Left forelimb (tissue), 1 donor: ENCODE measurements around the gene PLEK2.
"Not testable (repeated sequence)": the region's sequence is repeated elsewhere in the genome, so short reads cannot be mapped to it uniquely, and the experiment has no call there.

Experiments used
- DNase-seq: peaks from one replicate; pipeline ENCODE4 v3.0.0-alpha.2; 2018; ENCODE audit warnings: low spot score

The PLEK2 gene, protein sequence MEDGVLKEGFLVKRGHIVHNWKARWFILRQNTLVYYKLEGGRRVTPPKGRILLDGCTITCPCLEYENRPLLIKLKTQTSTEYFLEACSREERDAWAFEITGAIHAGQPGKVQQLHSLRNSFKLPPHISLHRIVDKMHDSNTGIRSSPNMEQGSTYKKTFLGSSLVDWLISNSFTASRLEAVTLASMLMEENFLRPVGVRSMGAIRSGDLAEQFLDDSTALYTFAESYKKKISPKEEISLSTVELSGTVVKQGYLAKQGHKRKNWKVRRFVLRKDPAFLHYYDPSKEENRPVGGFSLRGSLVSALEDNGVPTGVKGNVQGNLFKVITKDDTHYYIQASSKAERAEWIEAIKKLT

GRCh38 chr14:67411820-67412421 is at the start of gene PLEK2:
Gene PLEK2 (minus strand): TSS chr14:67412165. CDS start chr14:67412059, 106 bp downstream.
- no peak for DNase-seq

GRCh38 chr14:67461341-67461985 is 49.5 kb upstream of the PLEK2 start:
- DNase-seq: no peak

DNA sequence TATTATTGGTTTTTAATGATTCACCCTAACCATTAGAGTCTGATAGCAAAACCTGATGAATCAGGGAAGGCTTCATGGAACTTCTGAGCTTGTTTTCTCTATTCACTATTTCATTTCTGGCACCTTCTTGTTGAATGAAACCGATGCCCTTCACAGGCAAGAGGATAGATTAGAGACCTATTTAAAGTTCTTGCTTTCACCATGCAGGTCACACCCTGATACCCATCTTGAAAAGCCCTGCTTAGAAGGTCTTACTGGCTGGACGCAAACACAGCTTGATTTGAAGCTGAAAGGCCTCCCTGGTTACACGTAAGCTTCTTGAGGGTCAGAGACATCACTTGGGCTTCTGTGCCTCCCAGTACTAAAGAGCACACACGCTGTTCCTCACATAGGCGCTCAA is 47.4 kb upstream of the PLEK2 start:
- DNase-seq: no peak

GRCh38 chr14:67457782-67458181 is 45.8 kb upstream of the PLEK2 start:
- no peak for DNase-seq

DNA sequence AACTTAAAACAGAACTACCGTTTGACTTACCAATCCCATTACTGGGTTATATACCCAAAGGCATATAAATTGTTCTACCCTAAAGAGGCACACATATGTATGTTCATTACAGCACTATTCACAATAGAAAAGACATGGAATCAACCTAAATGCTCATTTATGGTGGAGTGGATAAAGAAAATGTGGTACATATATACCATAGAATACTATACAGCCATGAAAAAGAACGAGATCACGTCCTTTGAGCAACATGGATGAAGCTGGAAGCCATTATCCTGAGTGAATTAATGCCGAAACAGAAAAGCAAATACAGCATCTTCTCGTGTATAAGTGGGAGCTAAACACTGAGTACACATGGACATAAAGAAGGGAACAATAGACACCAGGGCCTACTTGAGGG is 44.8 kb upstream of the PLEK2 start:
- DNase-seq: no peak

DNA sequence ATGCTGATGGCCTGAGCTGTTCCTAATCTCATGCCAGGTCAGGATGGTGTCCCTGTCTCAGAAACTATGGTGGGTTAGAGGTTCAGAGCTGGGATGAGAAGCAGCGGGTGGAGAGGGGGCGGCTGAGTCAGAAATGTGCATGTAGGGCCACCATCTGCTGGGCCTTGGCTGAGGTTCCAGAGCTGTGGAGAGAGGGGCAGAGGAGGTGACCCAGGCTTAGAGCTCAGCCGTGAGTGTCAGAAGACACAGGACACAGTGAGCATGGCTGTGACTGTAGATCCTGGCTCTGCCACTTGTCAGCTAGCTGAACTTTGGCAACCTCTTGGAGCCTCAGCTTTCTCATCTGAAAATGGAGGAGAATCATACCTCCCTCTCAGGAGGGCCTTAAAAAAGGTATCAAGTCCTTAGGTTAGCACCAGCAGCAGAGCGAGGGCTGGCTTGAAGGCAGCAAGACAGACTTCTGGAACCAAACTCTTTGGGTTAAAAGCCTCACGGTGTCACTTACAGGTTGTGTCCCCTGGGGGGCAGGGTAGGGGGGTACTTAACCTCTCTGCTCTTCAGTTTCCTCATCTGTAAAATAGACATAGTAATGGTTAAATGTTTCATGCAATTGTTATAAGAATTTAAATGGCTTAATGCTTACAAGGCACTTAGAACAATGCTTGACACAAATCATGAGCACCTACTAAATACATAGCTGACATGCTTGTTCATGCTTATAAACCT is 41.8 kb upstream of the PLEK2 start:
- no peak for DNase-seq

DNA sequence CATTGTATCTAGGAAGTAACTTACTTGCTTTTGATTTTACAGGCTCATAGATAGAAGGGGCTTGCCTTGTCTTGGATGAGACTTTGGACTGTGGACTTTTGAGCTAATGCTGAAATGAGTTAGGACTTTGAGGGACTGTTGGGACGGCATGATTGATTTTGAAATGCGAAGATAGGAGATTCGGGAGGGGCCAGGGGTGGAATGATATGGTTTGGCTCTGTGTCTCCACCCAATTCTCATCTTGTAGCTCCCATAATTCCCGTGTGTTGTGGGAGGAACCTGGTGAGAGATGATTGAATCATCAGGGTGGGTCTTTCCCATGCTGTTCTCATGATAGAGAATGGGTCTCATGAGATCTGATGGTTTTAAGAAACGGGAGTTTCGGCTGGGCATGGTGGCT is 39.7 kb upstream of the PLEK2 start:
- not testable (repeated sequence) for DNase-seq

GRCh38 chr14:67449096-67449495 is 37.1 kb upstream of the PLEK2 start:
- no peak for DNase-seq

GRCh38 chr14:67447033-67447381 is 35.0 kb upstream of the PLEK2 start:
- DNase-seq: no peak

DNA sequence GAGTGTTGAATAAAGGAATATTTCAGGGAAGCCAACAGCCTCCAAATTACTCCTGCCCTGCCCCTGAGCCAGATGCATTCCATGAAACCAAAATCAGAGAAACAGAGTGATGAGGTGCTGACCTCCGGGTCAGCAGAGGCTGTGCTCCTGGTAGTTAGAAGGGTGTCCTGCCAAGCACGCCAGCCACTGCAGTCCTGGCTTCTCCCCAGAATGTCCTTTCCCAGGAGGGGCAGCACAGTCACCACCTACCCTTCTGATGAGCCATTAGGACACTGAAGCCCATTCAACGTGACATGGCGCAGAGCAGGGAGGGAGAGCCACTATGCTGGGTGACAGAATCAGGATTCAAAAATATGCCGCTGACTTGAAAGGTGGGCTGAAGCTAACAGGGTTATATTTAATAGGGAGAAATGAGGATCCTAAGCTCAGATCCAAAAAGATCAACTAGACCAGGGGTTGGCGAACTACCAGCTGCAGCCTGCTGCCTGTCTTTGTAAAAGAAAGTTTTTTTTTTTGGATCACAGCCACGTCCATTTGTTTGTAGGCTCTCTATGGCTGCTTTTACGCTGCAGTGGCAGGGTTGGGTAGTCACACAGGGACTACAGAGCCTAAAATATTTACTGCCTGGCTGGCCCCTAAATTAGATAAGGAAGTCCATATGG is 34.5 kb upstream of the PLEK2 start:
- no peak for DNase-seq

DNA sequence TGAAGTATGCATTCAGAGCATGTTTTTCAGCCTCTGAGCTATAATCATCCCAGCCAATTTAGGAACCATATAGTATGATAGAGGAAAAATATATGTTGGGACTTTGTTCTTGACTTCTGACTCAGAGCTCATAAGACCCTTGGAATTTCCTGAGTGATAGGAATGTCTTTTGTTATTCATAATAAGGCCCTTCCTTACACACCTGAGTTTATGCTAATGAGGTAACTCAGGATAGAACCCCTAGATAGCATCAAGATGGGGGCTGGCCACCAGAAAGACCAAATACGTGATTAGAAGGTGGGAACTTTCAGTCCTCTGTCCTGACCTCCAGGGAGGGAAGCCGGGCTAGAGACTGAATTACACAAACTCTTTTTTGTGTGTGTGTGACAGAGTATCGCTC is 32.4 kb upstream of the PLEK2 start:
- no peak for DNase-seq

GRCh38 chr14:67442139-67442906 is 30.4 kb upstream of the PLEK2 start:
- no peak for DNase-seq

DNA sequence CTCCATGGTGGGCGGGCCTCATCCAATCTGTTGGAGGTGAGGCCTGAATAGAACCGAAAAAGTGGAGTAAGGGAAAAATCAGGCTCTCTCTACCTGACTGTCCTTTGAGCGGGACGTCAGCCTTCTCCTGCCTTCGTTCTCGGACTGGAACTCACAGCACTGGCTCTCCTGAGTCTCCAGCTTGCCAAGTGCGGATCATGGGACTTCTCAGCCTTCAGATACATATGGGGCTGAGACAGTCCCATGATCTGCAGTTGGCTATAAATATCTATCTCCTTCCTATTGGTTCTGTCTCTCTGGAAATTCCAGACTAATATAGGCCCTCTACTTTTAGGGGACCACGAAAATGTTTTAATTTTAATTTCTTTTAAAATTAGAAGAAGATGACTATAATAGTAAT is 29.7 kb upstream of the PLEK2 start:
- no peak for DNase-seq

- DNase-seq: no peak
Measured at GRCh38 chr14:67441256-67441655, 29.3 kb upstream of the PLEK2 start.

DNA sequence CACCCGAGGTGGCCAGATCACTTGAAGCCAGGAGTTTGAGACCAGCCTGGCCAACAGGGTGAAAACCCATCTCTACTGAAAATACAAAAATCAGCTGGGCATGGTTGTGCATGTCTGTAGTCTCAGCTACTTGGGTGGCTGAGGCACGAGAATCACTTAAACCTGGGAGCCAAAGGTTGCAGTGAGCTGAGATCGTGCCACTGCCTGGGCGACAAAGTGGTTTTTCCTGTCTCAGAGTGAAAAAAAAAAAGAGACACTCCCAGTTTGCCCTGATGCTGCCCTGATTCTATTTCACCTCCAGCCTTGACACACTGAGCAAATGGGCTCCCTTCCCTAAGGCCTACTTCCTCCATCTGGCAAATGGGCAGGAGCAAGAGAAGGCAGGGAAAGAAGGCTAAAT is 28.5 kb upstream of the PLEK2 start:
- no peak for DNase-seq

- no peak for DNase-seq
Measured at GRCh38 chr14:67438969-67439368, 27.0 kb upstream of the PLEK2 start.

DNA sequence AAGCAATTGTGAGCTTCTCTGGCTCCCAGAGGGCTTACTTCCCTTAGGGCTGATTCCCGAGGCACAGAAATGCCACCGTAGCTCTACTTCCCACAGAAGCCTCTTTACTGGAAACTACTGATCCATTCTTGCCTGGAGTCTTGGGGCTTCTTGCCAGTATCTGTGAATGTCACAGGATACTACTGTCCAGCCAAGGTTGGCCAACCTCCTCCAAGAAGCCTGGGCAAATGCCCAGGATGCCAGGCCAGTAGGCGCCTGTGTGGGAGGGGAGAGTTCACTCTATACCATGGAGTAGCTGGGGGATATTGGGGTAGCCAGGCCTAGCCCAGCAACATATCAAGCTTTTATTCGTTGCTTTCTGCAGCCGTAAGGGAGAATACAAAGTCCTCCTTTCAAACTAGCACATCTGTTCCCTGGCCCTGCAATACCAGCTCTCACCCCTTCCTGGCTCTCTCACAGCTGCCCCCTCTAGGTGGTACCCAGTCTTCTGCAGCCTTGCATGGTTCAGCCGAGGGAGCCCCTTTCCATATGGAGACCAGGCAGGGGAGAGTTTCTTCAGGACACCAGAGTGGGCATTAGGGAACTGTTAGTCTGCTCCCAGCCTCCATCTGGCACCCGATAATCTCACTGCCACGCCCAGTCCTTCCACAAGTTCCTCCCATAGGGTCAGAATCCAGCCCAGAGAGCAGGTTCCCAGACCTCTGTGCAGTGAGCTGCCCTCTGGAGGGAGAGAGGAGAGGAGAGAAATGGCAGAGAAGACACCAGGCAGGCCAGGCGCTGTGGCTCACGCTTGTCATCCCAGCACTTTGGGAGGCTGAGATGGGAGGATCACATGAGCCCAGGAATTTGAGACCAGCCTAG is 24.3 kb upstream of the PLEK2 start:
- DNase-seq: no peak

DNA sequence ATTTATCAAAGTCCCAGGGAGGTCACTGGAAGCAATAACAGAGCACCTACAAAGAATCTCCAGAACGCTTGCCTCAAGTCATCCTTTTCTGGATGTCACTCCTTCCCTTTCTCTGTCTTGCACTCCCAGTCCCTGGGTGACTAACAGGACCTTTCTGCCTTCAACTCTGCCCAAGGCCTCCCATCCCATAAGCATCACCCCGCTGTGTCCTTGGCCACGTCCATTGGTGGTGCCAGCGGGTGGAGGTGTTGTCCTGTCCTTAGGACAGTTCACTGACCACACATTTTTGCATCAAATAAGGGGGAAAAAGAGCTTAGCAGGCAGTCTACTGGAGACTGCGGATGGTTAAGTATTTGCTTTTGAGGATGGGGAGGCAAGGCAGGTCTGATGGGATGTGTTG is 23.6 kb upstream of the PLEK2 start:
- no peak for DNase-seq

DNA sequence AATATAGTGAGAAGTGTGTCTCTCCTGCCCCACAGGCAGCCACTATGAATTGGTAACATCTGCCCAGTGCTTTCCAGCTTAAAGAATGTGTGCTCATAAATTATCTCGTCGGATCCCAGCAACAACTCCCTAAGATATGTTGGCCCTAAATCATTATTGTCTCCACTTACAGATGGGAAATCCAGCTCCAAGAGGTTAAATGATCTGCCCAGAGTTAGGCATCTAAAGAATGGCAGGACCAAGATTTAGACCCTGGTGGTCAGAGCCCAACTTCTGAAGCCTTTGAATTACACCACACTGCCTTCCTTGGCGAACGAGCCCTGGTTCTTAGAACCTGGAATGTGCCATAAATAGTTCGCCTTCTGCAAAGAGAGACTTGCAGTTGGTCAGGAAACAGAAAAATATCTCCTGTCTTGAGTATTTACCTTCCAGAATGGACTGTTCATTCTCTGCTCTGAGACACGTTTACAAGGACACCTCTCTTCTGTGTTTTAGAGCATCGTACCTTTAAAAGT is 20.1 kb upstream of the PLEK2 start:
- DNase-seq: no peak

DNA sequence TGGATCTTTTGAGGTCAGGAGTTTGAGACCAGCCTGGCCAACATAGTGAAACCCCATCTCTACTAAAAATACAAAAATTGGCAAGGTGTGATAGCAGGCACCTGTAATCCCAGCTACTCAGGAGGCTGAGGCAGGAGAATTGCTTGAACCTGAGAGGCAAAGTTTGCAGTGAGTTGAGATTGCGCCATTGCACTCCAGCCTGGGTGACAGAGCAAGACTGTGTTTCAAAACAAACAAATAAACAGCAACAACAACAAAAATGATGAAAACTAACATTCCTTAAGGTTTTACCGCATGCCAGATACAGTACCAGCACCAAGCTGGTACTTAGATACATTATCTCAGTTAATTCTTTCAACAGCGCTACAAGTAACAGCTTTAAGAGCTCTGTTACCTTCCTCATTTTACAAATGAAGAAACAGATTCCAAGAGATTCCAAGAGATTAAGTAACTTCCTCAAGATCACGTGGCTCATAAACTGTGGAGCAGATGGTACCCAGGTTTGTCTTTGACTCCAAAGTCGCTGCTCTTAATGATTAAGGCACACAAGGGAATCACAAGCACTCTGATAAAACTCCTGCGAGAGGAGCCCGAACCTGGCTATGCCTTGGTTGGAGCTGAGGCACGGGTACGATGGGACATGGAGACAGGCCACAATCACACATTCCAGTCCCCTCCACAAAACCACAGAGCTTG is 17.7 kb upstream of the PLEK2 start:
- no peak for DNase-seq
